OCI-LY1 (cell line): ENCODE measurements around the gene CC2D2B.

ENCODE experiments used
- CTCF ChIP-seq: fragments of 200-600 bp; sonication (generic), shearing (Covaris generic); IDR thresholded peaks from 2 replicates; pipeline ENCODE4 v1.5.1; 2017; ENCODE audit warnings: mild to moderate bottlenecking, antibody characterized with exemption, low read length, moderate library complexity, mixed read lengths
- EZH2 ChIP-seq: fragments of 200-600 bp; sonication (generic), shearing (Covaris generic); IDR thresholded peaks from 2 replicates; pipeline ENCODE4 v1.8.0; 2017; ENCODE audit warnings: borderline replicate concordance, mixed run types, mild to moderate bottlenecking, antibody characterized with exemption, low read length, moderate library complexity, mixed read lengths

DNA sequence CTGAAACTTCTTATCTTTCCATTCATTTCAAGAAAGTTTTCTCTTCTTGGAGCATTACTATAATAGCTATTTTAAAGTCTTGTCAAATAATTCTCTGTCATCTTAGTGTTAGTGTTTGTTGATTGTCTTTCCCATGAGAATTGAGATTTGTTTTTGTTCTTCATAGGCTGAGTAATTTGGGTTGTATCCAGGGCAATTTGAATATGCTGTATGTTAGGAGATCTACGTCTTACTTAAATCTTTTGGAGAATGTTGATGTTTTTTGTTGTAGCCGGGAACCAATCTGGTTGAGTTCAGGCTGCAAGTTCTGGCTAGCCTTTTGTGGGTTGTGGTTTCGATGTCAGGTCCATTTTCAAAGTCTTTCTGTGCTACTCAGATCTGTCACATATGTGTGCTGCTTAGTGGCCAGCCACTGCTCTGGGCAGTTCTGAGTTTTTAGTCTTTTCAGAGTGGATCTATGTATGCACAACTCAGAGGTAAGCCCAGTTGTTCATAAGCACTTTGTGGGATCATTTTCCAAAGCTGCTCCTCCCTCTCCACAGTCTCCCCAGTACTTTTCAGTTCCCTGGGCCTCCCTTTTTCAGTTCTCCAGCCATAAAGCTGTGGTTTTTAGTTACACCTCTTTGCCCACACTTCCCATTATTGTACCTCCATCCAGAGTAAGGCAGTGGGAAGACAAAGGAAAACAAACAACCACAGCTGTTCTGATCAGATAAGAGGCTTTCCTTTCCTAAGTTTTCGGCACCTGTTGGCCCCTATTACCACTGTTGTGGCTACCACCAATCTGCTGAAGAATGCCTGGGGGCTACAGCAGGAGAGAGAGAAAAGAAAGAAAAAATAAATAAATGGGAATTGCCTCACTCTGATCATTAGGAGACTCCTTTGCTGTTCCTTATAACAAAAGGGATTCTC is 131.0 kb downstream of the CC2D2B start:
- TF ChIP-seq CTCF (no peak), EZH2 (no peak)
